Colonic mucosa (tissue), 4 donors: ENCODE results near the gene ITIH1. TPM values are rescaled to one million over a fixed set of nuclear protein-coding genes. Genes with fewer than 3 reads are reported as not detected.

Experiments
- DNase-seq: peaks from one replicate; pipeline ENCODE4 v3.0.0-alpha.2; 2020
- H3K27ac ChIP-seq: fragments of 200-600 bp; one replicate; pipeline ENCODE4 v1.8.0; 2021
- H3K27me3 ChIP-seq: fragments of 200-600 bp; one replicate; pipeline ENCODE4 v1.8.0; 2021
- H3K36me3 ChIP-seq: fragments of 200-600 bp; one replicate; pipeline ENCODE4 v1.8.0; 2021
- H3K4me1 ChIP-seq: fragments of 200-600 bp; one replicate; pipeline ENCODE4 v1.8.0; 2021; ENCODE audit warnings: mild to moderate bottlenecking
- H3K4me3 ChIP-seq: fragments of 200-600 bp; one replicate; pipeline ENCODE4 v1.8.0; 2021
- H3K9ac ChIP-seq, 2 donors: one replicate each; pipeline ENCODE4 v1.7.0; 2013; ENCODE audit warnings: control low read depth in 2 of 2, low read depth in 2 of 2, low read length in 2 of 2
- H3K9me3 ChIP-seq: fragments of 200-600 bp; one replicate; pipeline ENCODE4 v1.8.0; 2021
- CTCF ChIP-seq: fragments of 200-600 bp; IDR thresholded peaks from one replicate; pipeline ENCODE4 v1.8.0; 2022; ENCODE audit warnings: antibody characterized with exemption, mild to moderate bottlenecking
- intact Hi-C: fragments of 100-400 bp; cut with DNase I; formaldehyde crosslinking; loops from one replicate; pipeline ENCODE4 v1.14.1; 2022
- total RNA-seq, 2 donors: library from RNA; stranded (reverse); fragmentation: NEBNext Ultra II Directional in 1 of 2; extraction: Animal tissue kit (Norgen Biotek cat#: 25700) in 1 of 2; gene quantifications; one replicate each; pipeline ENCODE4 v1.2.1, GENCODE V29; 2021
- donor health status: healthy.
- donor health status: DM: no; HTN: no; CAD: no.
- donor health status: DM: no; HTN: no; CAD: no.

Gene ITIH1
- total RNA-seq, 2 donors from 2014 or later, result 0.91 TPM; not detected in 1

DNA sequence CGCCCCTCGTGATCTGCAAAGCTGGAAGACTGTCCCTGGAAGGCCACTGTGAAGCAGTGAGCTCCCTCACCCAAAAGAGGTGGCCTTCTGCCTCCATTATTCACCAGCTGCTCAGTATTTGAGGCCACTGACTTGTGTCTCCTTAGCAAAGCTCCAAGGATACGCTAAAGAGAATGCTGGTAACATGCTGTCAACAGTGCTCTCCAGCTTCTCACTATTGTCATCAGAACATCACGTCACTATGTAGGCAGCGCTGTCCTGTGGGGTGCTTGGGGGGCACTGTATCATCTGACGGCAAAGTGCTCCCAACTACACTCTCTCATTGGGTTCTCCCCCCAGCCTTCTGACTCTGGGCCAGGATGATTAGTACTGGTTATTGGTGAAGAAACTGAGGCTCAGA lies 38.8 kb downstream of the ITIH1 start:
- no peak for TF ChIP-seq CTCF
- Histone ChIP-seq H3K4me3 (no peak overlapping the region), H3K27ac (no peak overlapping the region), H3K4me1 (no peaks in the 10 kb centered on the region), H3K27me3 (no peaks in the 10 kb centered on the region), H3K9me3 (no peaks in the 10 kb centered on the region), H3K9ac (no peak overlapping the region), H3K36me3 (no peaks in the 10 kb centered on the region)
- no peak for DNase-seq
- intact Hi-C loops, result no loop called here

- DNase-seq, result no peak
- no peaks in the 10 kb centered on the region for H3K4me1 ChIP-seq
- no peak for TF ChIP-seq CTCF
- no peaks in the 10 kb centered on the region for H3K9me3 ChIP-seq
- intact Hi-C loops, result no loop called here
- no peak overlapping the region for H3K9ac ChIP-seq
- H3K4me3 ChIP-seq, result no peak overlapping the region
- H3K27me3 ChIP-seq, result no peaks in the 10 kb centered on the region
- no peak overlapping the region for H3K27ac ChIP-seq
- H3K36me3 ChIP-seq, result no peaks in the 10 kb centered on the region
Observed at GRCh38 chr3:52816654-52817053, 39.3 kb downstream of the ITIH1 start.

DNA sequence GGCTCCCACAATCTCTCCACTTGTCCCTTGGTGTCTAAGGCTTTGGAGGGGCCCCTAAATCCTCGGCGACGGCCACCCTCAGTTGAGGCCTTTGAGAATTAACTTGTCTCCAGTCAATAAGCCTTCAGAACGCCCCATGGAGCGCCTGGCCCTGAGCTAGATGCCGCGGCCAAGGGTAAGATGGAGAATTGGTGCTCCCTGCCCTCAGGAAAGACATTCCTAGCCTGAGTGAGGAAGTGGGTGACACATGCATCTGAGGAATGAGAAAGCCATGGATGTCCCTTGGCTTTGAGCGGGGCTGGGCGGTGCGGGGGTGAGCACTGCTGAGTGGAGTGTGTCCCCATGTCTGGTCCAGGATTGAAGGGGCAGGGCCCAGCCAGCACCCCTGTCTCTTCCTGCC lies 39.8 kb downstream of the ITIH1 start:
- Histone ChIP-seq H3K9ac (no peak overlapping the region), H3K27ac (no peak overlapping the region), H3K27me3 (no peaks in the 10 kb centered on the region), H3K4me1 (no peaks in the 10 kb centered on the region), H3K9me3 (no peaks in the 10 kb centered on the region), H3K36me3 (no peaks in the 10 kb centered on the region), H3K4me3 (no peak overlapping the region)
- no peak for DNase-seq
- intact Hi-C loops, result no loop called here
- TF ChIP-seq CTCF, result no peak

DNA sequence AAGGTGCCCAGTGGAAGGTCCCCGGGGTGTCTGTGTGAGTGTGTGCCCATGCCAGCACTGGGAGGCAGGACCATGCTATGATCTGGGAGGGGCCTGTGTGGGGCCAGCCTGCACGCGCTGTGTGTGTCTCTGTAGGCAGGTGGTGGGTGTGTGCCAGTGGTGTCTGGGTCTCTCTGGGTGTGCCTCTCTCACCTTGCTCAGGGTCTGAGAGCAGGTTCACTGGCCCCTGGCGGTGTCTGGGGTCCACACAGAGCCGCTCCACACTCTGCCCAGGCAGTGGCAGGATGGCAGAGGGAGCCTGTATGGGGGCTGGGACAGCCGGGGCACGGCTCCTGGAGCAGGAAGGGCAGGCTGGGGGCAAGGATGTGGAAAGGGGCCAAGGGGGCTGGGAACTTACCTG lies 40.5 kb downstream of the ITIH1 start:
- no peak for DNase-seq
- Histone ChIP-seq H3K36me3 (no peaks in the 10 kb centered on the region), H3K4me3 (no peak overlapping the region), H3K27me3 (no peaks in the 10 kb centered on the region), H3K27ac (no peak overlapping the region), H3K9me3 (no peaks in the 10 kb centered on the region), H3K9ac (no peak overlapping the region), H3K4me1 (no peaks in the 10 kb centered on the region)
- intact Hi-C loops, result no loop called here
- TF ChIP-seq CTCF, result no peak

GRCh38 chr3:52819936-52820335 lies 42.5 kb downstream of the ITIH1 start:
- intact Hi-C loops, result no loop called here

More at GRCh38 chr3:52819936-52820335, 42.5 kb downstream of the ITIH1 start:
- H3K9me3 ChIP-seq, result no peaks in the 10 kb centered on the region
- H3K27ac ChIP-seq, result no peak overlapping the region
- no peak overlapping the region for H3K4me3 ChIP-seq
- H3K4me1 ChIP-seq, result no peaks in the 10 kb centered on the region
- no peak for DNase-seq
- no peaks in the 10 kb centered on the region for H3K27me3 ChIP-seq
- H3K36me3 ChIP-seq, result no peaks in the 10 kb centered on the region
- no peak overlapping the region for H3K9ac ChIP-seq
- no peak for TF ChIP-seq CTCF
